K562 (cell line): ENCODE measurements around the gene NCAPG2. TPM values are rescaled to one million over a fixed set of nuclear protein-coding genes. Genes with fewer than 3 reads are reported as not detected.

ENCODE experiments used
- ATAC-seq: fragments of 200-7000 bp; cut with Tn5 transposase; 3 replicates; pipeline ENCODE4 v1.9.1; 2020; ENCODE audit warnings: moderate library complexity
- BruUV-seq: library from RNA; stranded (reverse); fragments of 400-500 nt; replicated peaks from 2 replicates; lab custom pipeline; 2021; lab: Mats Ljungman, UMichigan
- CTCF ChIA-PET: fragments of 300-600 bp; formaldehyde crosslinking; extraction: SDS; loops from one replicate; lab custom pipeline; 2021; ENCODE audit warnings: low intra/inter-chr PET ratio; lab: Yijun Ruan, JAX
- POLR2A ChIA-PET: fragments of 300-600, 350-650 bp; sonication (Branson Sonifier 250); formaldehyde crosslinking; extraction: SDS; loops from one replicate; lab custom pipeline; 2021; ENCODE audit warnings: antibody characterized with exemption, inconsistent platforms; lab: Yijun Ruan, JAX
- DNase-seq, 4 experiments: peaks; one replicate each; pipeline versions ENCODE4 v3.0.0 to v3.0.0-alpha.2; 2011 to 2018; ENCODE audit warnings: low spot score in 3 of 4, mixed read lengths in 3 of 4; ENCODE audit errors: extremely low read depth in 1 of 4
- FAIRE-seq: peaks from 2 replicates; lab custom pipeline; 2011; peaks lifted over from hg19 to GRCh38; lab: Jason Lieb, UNC
- H2AFZ ChIP-seq: 2 replicates; pipeline ENCODE4 v1.6.0; 2011; ENCODE audit warnings: low read depth, low read length, control low read depth, inconsistent platforms
- H3K27ac ChIP-seq: fragments of 200-600 bp; 3 replicates; pipeline ENCODE4 v1.8.0; 2011; ENCODE audit warnings: low read depth, mild to moderate bottlenecking, control low read depth, inconsistent platforms, low read length, moderate library complexity, mixed read lengths; ENCODE audit errors: extremely low read depth
- H3K27me3 ChIP-seq, 2 experiments: fragments of 300-600 bp in 1 of 2; 2 replicates in 1 of 2; 3 replicates in 1 of 2; pipeline versions ENCODE4 v1.6.0 to v1.8.0; 2011; ENCODE audit warnings: inconsistent platforms in 2 of 2, low read length in 2 of 2, mild to moderate bottlenecking in 1 of 2, mixed read lengths in 1 of 2, moderate library complexity in 1 of 2; ENCODE audit not compliant: control insufficient read depth in 2 of 2, insufficient read depth in 2 of 2
- H3K36me3 ChIP-seq: fragments of 300-600 bp; 3 replicates; pipeline ENCODE4 v1.8.0; 2011; ENCODE audit warnings: mild to moderate bottlenecking, low read length, inconsistent platforms; ENCODE audit not compliant: control insufficient read depth, insufficient read depth
- H3K4me1 ChIP-seq, 2 experiments: fragments of 200-600 bp in 1 of 2; replicated peaks in 1 of 2; 2 replicates in 1 of 2; 3 replicates in 1 of 2; pipeline versions ENCODE4 v1.5.1 to v1.8.0; 2011; ENCODE audit warnings: inconsistent platforms in 2 of 2, low read length in 2 of 2, mild to moderate bottlenecking in 1 of 2, mixed read lengths in 1 of 2, moderate library complexity in 1 of 2; ENCODE audit not compliant: control insufficient read depth in 2 of 2, insufficient read depth in 2 of 2
- H3K4me2 ChIP-seq: 2 replicates; pipeline ENCODE4 v1.6.1; 2011; ENCODE audit warnings: low read length, control low read depth, inconsistent platforms, mixed read lengths; ENCODE audit not compliant: insufficient read depth
- H3K4me3 ChIP-seq: fragments of 200-600 bp; sonication (generic), shearing (Covaris generic); 2 replicates; pipeline ENCODE4 v1.5.1; 2016; ENCODE audit warnings: control low read depth, inconsistent platforms
- H3K79me2 ChIP-seq: fragments of 200-600 bp; 3 replicates; pipeline ENCODE4 v1.8.0; 2011; ENCODE audit warnings: low read length, inconsistent platforms; ENCODE audit not compliant: control insufficient read depth, insufficient read depth
- H3K9ac ChIP-seq, 2 experiments: 2 replicates each; pipeline versions ENCODE4 v1.6.0 to v1.6.1; 2011; ENCODE audit warnings: low read depth in 2 of 2, low read length in 2 of 2, control low read depth in 1 of 2, inconsistent platforms in 1 of 2, mild to moderate bottlenecking in 1 of 2, mixed read lengths in 1 of 2; ENCODE audit not compliant: insufficient read depth in 1 of 2
- H3K9me1 ChIP-seq: one replicate; pipeline ENCODE4 v1.6.0; 2011; ENCODE audit warnings: inconsistent platforms, mild to moderate bottlenecking, low read length, moderate library complexity; ENCODE audit not compliant: control insufficient read depth, insufficient read depth
- H3K9me3 ChIP-seq: replicated peaks from 2 replicates; pipeline ENCODE4 v1.5.1; 2011; ENCODE audit warnings: low read depth, low read length, inconsistent platforms; ENCODE audit not compliant: control insufficient read depth, insufficient read depth
- H4K20me1 ChIP-seq: replicated peaks from 2 replicates; pipeline ENCODE4 v1.6.1; 2011; ENCODE audit warnings: low read length, inconsistent platforms, mixed read lengths; ENCODE audit not compliant: control insufficient read depth, insufficient read depth
- CCAR2 ChIP-seq: fragments of 200-400 bp; formaldehyde crosslinking; IDR thresholded peaks from 2 replicates; pipeline ENCODE4 v1.6.1; 2017; ENCODE audit warnings: mild to moderate bottlenecking, low read depth, low read length
- CREB3 ChIP-seq: fragments of 450-650 bp; conservative IDR thresholded peaks from 2 replicates; pipeline ENCODE4 v1.6.1; 2016; ENCODE audit warnings: missing genetic modification characterization, low read depth, mild to moderate bottlenecking, missing compliant biosample characterization, moderate library complexity
- NFIC ChIP-seq: fragments of 450-650 bp; IDR thresholded peaks from 2 replicates; pipeline ENCODE4 v1.6.1; 2017; ENCODE audit warnings: mild to moderate bottlenecking, inconsistent platforms
- RFX1 ChIP-seq: fragments of 450-650 bp; IDR thresholded peaks from 2 replicates; pipeline ENCODE4 v1.6.1; 2016; ENCODE audit warnings: mild to moderate bottlenecking, moderate library complexity
- SMARCE1 ChIP-seq: fragments of 450-650 bp; IDR thresholded peaks from 2 replicates; pipeline ENCODE4 v1.7.1; 2016; ENCODE audit warnings: mild to moderate bottlenecking
- SRSF3 ChIP-seq: fragments of 200-400 bp; formaldehyde crosslinking; IDR thresholded peaks from 2 replicates; pipeline ENCODE4 v1.6.1; 2016; ENCODE audit warnings: mild to moderate bottlenecking, low read length, moderate library complexity; ENCODE audit not compliant: insufficient read depth
- ZNF197 ChIP-seq: fragments of 200-800 bp; sonication (Bioruptor generic); IDR thresholded peaks from 2 replicates; pipeline ENCODE4 v1.6.1; 2016; ENCODE audit warnings: low read depth, missing genetic modification characterization, missing compliant biosample characterization
- ZNF239 ChIP-seq: fragments of 250-450 bp; sonication (Bioruptor Pico); IDR thresholded peaks from 2 replicates; pipeline ENCODE4 v1.4.0; 2020; ENCODE audit warnings: mild to moderate bottlenecking
- ZNF668 ChIP-seq: fragments of 250-450 bp; sonication (Bioruptor Pico); IDR thresholded peaks from 2 replicates; pipeline ENCODE4 v1.8.0; 2022; ENCODE audit warnings: mild to moderate bottlenecking, inconsistent platforms
- ZNF764 ChIP-seq: fragments of 250-450 bp; sonication (Bioruptor Pico); IDR thresholded peaks from 2 replicates; pipeline ENCODE4 v1.4.0; 2020; ENCODE audit warnings: low read depth, mild to moderate bottlenecking, moderate library complexity
- ZSCAN32 ChIP-seq: fragments of 450-650 bp; formaldehyde crosslinking; IDR thresholded peaks from 2 replicates; pipeline ENCODE4 v1.4.0; 2020; ENCODE audit warnings: mild to moderate bottlenecking, moderate library complexity
- WGBS: fragments of 100-300 bp; shearing (Covaris generic); methylation state at CpG from one replicate; pipeline ENCODE4 v1.1.6; 2016; ENCODE audit warnings: low coverage, mixed read lengths; ENCODE audit not compliant: insufficient coverage; ENCODE audit errors: missing lambda C conversion rate; 5-methylcytosine and 5-hydroxymethylcytosine counted together
- in situ Hi-C: fragments of 300-500 bp; cut with MboI; formaldehyde crosslinking; loops from 4 replicates; pipeline ENCODE4 v1.15.0; 2018; ENCODE audit warnings: inconsistent platforms, mixed read lengths
- intact Hi-C: fragments of 100-400 bp; cut with micrococcal nuclease; formaldehyde crosslinking; loops from 2 replicates; pipeline ENCODE4 v1.14.2; 2022
- polyA plus RNA-seq, 8 experiments: library from polyadenylated mRNA; depleted of rRNA in 4 of 8; stranded (reverse) in 5 of 8; unstranded in 3 of 8; fragments of >200 nt; fragmentation: Nextera tagmentation in 2 of 8; fragmentation: Illumina TruSeq in 1 of 8; extraction: Ambion mirVana in 2 of 8; extraction: Trizol in 1 of 8; gene quantifications; 2 replicates each; pipeline versions ENCODE4 v1.2.1 to v1.2.3, GENCODE V29; 2011 to 2014; ENCODE audit warnings: inconsistent platforms in 1 of 8, missing spikeins in 1 of 8
- total RNA-seq, 7 experiments: library from RNA; depleted of rRNA in 6 of 7; stranded (reverse); fragments of >200 nt in 6 of 7; fragmentation: Illumina TruSeq in 2 of 7; extraction: Trizol in 2 of 7; gene quantifications; 2 replicates each; pipeline versions ENCODE4 v1.2.1 to v1.2.3, GENCODE V29; 2011 to 2021; ENCODE audit warnings: low replicate concordance in 1 of 7
- TF ChIP-seq, protein P1 (sequence below): sonication (generic); formaldehyde crosslinking; IDR thresholded peaks from 2 replicates; pipeline ENCODE4 v1.8.0; 2022; ENCODE audit warnings: missing genetic modification reagents, mild to moderate bottlenecking, borderline replicate concordance

Gene NCAPG2
- total and polyA plus RNA-seq, 9 of the 15 experiments (the other 6 are each of a cell fraction or from before 2014, with no cell fraction given), result 21.5 to 127 (median 86.1) TPM

- Histone ChIP-seq H3K4me2 (no peak overlapping the region), H3K79me2 (no peaks in the 10 kb centered on the region), H3K4me3 (no peak overlapping the region), H3K27me3 (peaks cover 7 to 14% of the 10 kb centered on the region in 2 experiments; a peak in 4 of 5 replicates), H3K27ac (no peak overlapping the region), H3K9ac (no peak overlapping the region), H3K9me1 (no peaks in the 10 kb centered on the region), H3K36me3 (peaks cover 4% of the 10 kb centered on the region; the same call in 1 of the 3 replicates), H2AFZ (no peak overlapping the region), H4K20me1 (no peaks in the 10 kb centered on the region), H3K4me1 (no peaks in the 10 kb centered on the region), H3K9me3 (peaks cover 8% of the 10 kb centered on the region)
- ChIA-PET CTCF (no interaction called here), POLR2A (no interaction called here)
- no peak for FAIRE-seq
- in situ Hi-C loops (no loop called here), intact Hi-C loops (no loop called here)
- no TSS peak for BruUV-seq
- TF ChIP-seq CCAR2, result no peak
- no peak for TF ChIP-seq CREB3
- TF ChIP-seq ZNF197, result no peak
- TF ChIP-seq NFIC, result no peak
- no peak for TF ChIP-seq ZNF764
- TF ChIP-seq SMARCE1, result no peak
- TF ChIP-seq, protein P1, sequence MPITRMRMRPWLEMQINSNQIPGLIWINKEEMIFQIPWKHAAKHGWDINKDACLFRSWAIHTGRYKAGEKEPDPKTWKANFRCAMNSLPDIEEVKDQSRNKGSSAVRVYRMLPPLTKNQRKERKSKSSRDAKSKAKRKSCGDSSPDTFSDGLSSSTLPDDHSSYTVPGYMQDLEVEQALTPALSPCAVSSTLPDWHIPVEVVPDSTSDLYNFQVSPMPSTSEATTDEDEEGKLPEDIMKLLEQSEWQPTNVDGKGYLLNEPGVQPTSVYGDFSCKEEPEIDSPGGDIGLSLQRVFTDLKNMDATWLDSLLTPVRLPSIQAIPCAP (CRISPR knock-in tag), result no peak
- no peak for TF ChIP-seq SRSF3
- no peak for TF ChIP-seq ZNF668 (CRISPR knock-in tag)
- no peak for TF ChIP-seq ZSCAN32 (CRISPR knock-in tag)
- TF ChIP-seq ZNF239, result no peak
- no peak for TF ChIP-seq RFX1
- no peak for DNase-seq
- ATAC-seq, result no peak
- 83% methylated on average over 4 of the region's 4 CpGs for whole genome bisulfite sequencing
Observed at GRCh38 chr7:158596309-158596708, 108.3 kb downstream of the NCAPG2 start.
